Stomach smooth muscle (tissue), 2 donors: ENCODE data around the gene NDRG2.

Experiments
- H3K27ac ChIP-seq: one replicate; pipeline ENCODE4 v1.7.0; 2013; ENCODE audit warnings: mild to moderate bottlenecking, low read length, inconsistent platforms
- H3K27me3 ChIP-seq, 2 donors: one replicate each; pipeline ENCODE4 v1.7.0; 2013; ENCODE audit warnings: low read length in 2 of 2; ENCODE audit not compliant: insufficient read depth in 2 of 2, control insufficient read depth in 1 of 2
- H3K36me3 ChIP-seq, 2 donors: one replicate each; pipeline ENCODE4 v1.7.0; 2013; ENCODE audit warnings: low read length in 2 of 2; ENCODE audit not compliant: control insufficient read depth in 2 of 2, insufficient read depth in 2 of 2
- H3K4me1 ChIP-seq: one replicate; pipeline ENCODE4 v1.7.0; 2013; ENCODE audit warnings: low read length; ENCODE audit not compliant: control insufficient read depth, insufficient read depth
- H3K4me3 ChIP-seq, 2 donors: one replicate each; pipeline ENCODE4 v1.7.0; 2013; ENCODE audit warnings: low read length in 2 of 2
- H3K9ac ChIP-seq, 2 donors: one replicate each; pipeline ENCODE4 v1.7.0; 2013; ENCODE audit warnings: low read length in 2 of 2, mild to moderate bottlenecking in 1 of 2
- H3K9me3 ChIP-seq, 2 donors: one replicate each; pipeline ENCODE4 v1.7.0; 2013; ENCODE audit warnings: low read length in 2 of 2; ENCODE audit not compliant: control insufficient read depth in 2 of 2
- donor health status: healthy.
- donor health status: Pancreatic carcinoma.

NDRG2 gene

GRCh38 chr14:21066882-21067502, 42.1 kb upstream of the NDRG2 start:
- no peaks in the 10 kb centered on the region for H3K9me3 ChIP-seq
- H3K9ac ChIP-seq, result no peak overlapping the region

GRCh38 chr14:21063479-21063878, 38.6 kb upstream of the NDRG2 start:
- H3K9me3 ChIP-seq, result no peaks in the 10 kb centered on the region
- no peak overlapping the region for H3K4me3 ChIP-seq
- H3K36me3 ChIP-seq, result no peaks in the 10 kb centered on the region
- H3K27ac ChIP-seq, result no peak overlapping the region
- peaks cover under 1% of the 10 kb centered on the region for H3K4me1 ChIP-seq
- H3K27me3 ChIP-seq, result no peaks in the 10 kb centered on the region
- no peak overlapping the region for H3K9ac ChIP-seq

More at GRCh38 chr14:21066882-21067502, 42.1 kb upstream of the NDRG2 start:
- Histone ChIP-seq H3K27ac (no peak overlapping the region), H3K36me3 (no peaks in the 10 kb centered on the region), H3K4me1 (peaks cover 29% of the 10 kb centered on the region), H3K4me3 (no peak overlapping the region), H3K27me3 (no peaks in the 10 kb centered on the region)

GRCh38 chr14:21061347-21061668, 36.4 kb upstream of the NDRG2 start:
- Histone ChIP-seq H3K27ac (no peak overlapping the region), H3K4me3 (no peak overlapping the region), H3K36me3 (no peaks in the 10 kb centered on the region), H3K27me3 (no peaks in the 10 kb centered on the region), H3K4me1 (no peaks in the 10 kb centered on the region), H3K9me3 (no peaks in the 10 kb centered on the region), H3K9ac (no peak overlapping the region)

- no peaks in the 10 kb centered on the region for H3K9me3 ChIP-seq
- no peaks in the 10 kb centered on the region for H3K27me3 ChIP-seq
- no peak overlapping the region for H3K27ac ChIP-seq
- H3K4me1 ChIP-seq, result no peaks in the 10 kb centered on the region
- H3K9ac ChIP-seq, result no peak overlapping the region
- no peak overlapping the region for H3K4me3 ChIP-seq
- H3K36me3 ChIP-seq, result no peaks in the 10 kb centered on the region
These were observed 35.9 kb upstream of the NDRG2 start for GRCh38 chr14:21060614-21061346.

GRCh38 chr14:21059842-21060613, 35.2 kb upstream of the NDRG2 start:
- no peaks in the 10 kb centered on the region for H3K27me3 ChIP-seq
- no peaks in the 10 kb centered on the region for H3K4me1 ChIP-seq
- H3K36me3 ChIP-seq, result no peaks in the 10 kb centered on the region
- H3K9ac ChIP-seq, result no peak overlapping the region
- no peaks in the 10 kb centered on the region for H3K9me3 ChIP-seq
- no peak overlapping the region for H3K27ac ChIP-seq
- H3K4me3 ChIP-seq, result no peak overlapping the region

- no peaks in the 10 kb centered on the region for H3K36me3 ChIP-seq
- no peaks in the 10 kb centered on the region for H3K4me1 ChIP-seq
- no peak overlapping the region for H3K27ac ChIP-seq
These were observed 34.0 kb upstream of the NDRG2 start for GRCh38 chr14:21058903-21059302.

GRCh38 chr14:21057803-21058675, 33.2 kb upstream of the NDRG2 start, which contains the start of gene RNASE8:
Gene RNASE8 (plus strand): TSS chr14:21057822. CDS start chr14:21057893, 71 bp downstream.
- Histone ChIP-seq H3K27me3 (no peaks in the 10 kb centered on the region), H3K27ac (no peak within 1 kb of the TSS), H3K4me3 (no peak within 1 kb of the TSS), H3K36me3 (no peaks in the 10 kb centered on the region), H3K9me3 (no peaks in the 10 kb centered on the region), H3K9ac (no peak within 1 kb of the TSS), H3K4me1 (no peaks in the 10 kb centered on the region)

More at GRCh38 chr14:21058903-21059302, 34.0 kb upstream of the NDRG2 start:
- Histone ChIP-seq H3K27me3 (no peaks in the 10 kb centered on the region), H3K9ac (no peak overlapping the region), H3K9me3 (no peaks in the 10 kb centered on the region), H3K4me3 (no peak overlapping the region)

GRCh38 chr14:21056520-21057163, 31.8 kb upstream of the NDRG2 start:
- no peaks in the 10 kb centered on the region for H3K36me3 ChIP-seq

GRCh38 chr14:21055432-21056117, 30.7 kb upstream of the NDRG2 start:
- no peaks in the 10 kb centered on the region for H3K9me3 ChIP-seq
- H3K27ac ChIP-seq, result no peak overlapping the region
- no peak overlapping the region for H3K9ac ChIP-seq
- H3K36me3 ChIP-seq, result no peaks in the 10 kb centered on the region
- no peaks in the 10 kb centered on the region for H3K4me1 ChIP-seq
- no peaks in the 10 kb centered on the region for H3K27me3 ChIP-seq
- H3K4me3 ChIP-seq, result no peak overlapping the region

More at GRCh38 chr14:21056520-21057163, 31.8 kb upstream of the NDRG2 start:
- H3K9ac ChIP-seq, result no peak overlapping the region
- no peaks in the 10 kb centered on the region for H3K9me3 ChIP-seq
- no peak overlapping the region for H3K27ac ChIP-seq
- H3K4me1 ChIP-seq, result no peaks in the 10 kb centered on the region
- no peaks in the 10 kb centered on the region for H3K27me3 ChIP-seq
- H3K4me3 ChIP-seq, result no peak overlapping the region
